Left ventricle myocardium inferior (tissue), 1 donor: ENCODE measurements around the gene CCDC144A. TPM values are rescaled to one million over a fixed set of nuclear protein-coding genes. Genes with fewer than 3 reads are reported as not detected.
"Not testable (repeated sequence)": the region's sequence is repeated elsewhere in the genome, so short reads cannot be mapped to it uniquely, and the experiment has no call there.

ENCODE experiments used
- DNase-seq: peaks from one replicate; pipeline ENCODE4 v3.0.0-alpha.2; 2020
- H3K27ac ChIP-seq: fragments of 200-600 bp; replicated peaks from 2 replicates; pipeline ENCODE4 v1.8.0; 2021
- H3K27me3 ChIP-seq: fragments of 200-600 bp; 2 replicates; pipeline ENCODE4 v1.8.0; 2021; ENCODE audit warnings: low read depth
- H3K36me3 ChIP-seq: fragments of 200-600 bp; 2 replicates; pipeline ENCODE4 v1.8.0; 2021
- H3K4me1 ChIP-seq: fragments of 200-600 bp; 2 replicates; pipeline ENCODE4 v1.8.0; 2021
- H3K4me3 ChIP-seq: fragments of 200-600 bp; 2 replicates; pipeline ENCODE4 v1.8.0; 2021; ENCODE audit warnings: mild to moderate bottlenecking, moderate library complexity
- H3K9me3 ChIP-seq: fragments of 200-600 bp; replicated peaks from 2 replicates; pipeline ENCODE4 v1.8.0; 2021
- CTCF ChIP-seq: fragments of 200-600 bp; IDR thresholded peaks from 2 replicates; pipeline ENCODE4 v1.8.0; 2021; ENCODE audit warnings: antibody characterized with exemption, mild to moderate bottlenecking, borderline replicate concordance
- intact Hi-C: fragments of 100-400 bp; cut with micrococcal nuclease; formaldehyde crosslinking; loops from one replicate; pipeline ENCODE4 v1.11.0; 2022
- total RNA-seq: library from RNA; stranded (reverse); fragmentation: NEBNext Ultra II Directional; extraction: Animal tissue kit (Norgen Biotek cat#: 25700); gene quantifications from one replicate; pipeline ENCODE4 v1.2.1, GENCODE V29; 2021
- donor health status: DM: no; HTN: yes; CAD: no; lungs with severe emphysema.

CCDC144A gene
- total RNA-seq, 1 donor from 2014 or later, result 2.8 TPM

- Histone ChIP-seq H3K27ac (no peak overlapping the region), H3K4me3 (no peak overlapping the region), H3K36me3 (no peaks in the 10 kb centered on the region), H3K4me1 (peaks cover 34% of the 10 kb centered on the region), H3K27me3 (peaks cover 16% of the 10 kb centered on the region), H3K9me3 (no peaks in the 10 kb centered on the region)
- DNase-seq, result no peak
- intact Hi-C loops, result no loop called here
- TF ChIP-seq CTCF, result no peak
Measured at GRCh38 chr17:16817201-16817600, 127.2 kb downstream of the CCDC144A start.

- not testable (repeated sequence) for H3K36me3 ChIP-seq
- H3K27me3 ChIP-seq, result peaks cover 15% of the 10 kb centered on the region
Measured at GRCh38 chr17:16817940-16818339, 127.9 kb downstream of the CCDC144A start.

GRCh38 chr17:16818340-16818739 lies 128.3 kb downstream of the CCDC144A start:
- Histone ChIP-seq H3K9me3 (no peaks in the 10 kb centered on the region), H3K36me3 (no peaks in the 10 kb centered on the region), H3K4me3 (no peak overlapping the region), H3K4me1 (peaks cover 34% of the 10 kb centered on the region), H3K27me3 (peaks cover 15% of the 10 kb centered on the region), H3K27ac (no peak overlapping the region)
- no peak for TF ChIP-seq CTCF
- intact Hi-C loops, result no loop called here
- DNase-seq, result no peak

More at GRCh38 chr17:16817940-16818339, 127.9 kb downstream of the CCDC144A start:
- peaks cover 34% of the 10 kb centered on the region for H3K4me1 ChIP-seq
- intact Hi-C loops, H3K27ac ChIP-seq, H3K4me3 ChIP-seq, H3K9me3 ChIP-seq, DNase-seq: not testable (repeated sequence)

- no peak for DNase-seq
- H3K36me3 ChIP-seq, result no peaks in the 10 kb centered on the region
- H3K4me3 ChIP-seq, result no peak overlapping the region
- H3K4me1 ChIP-seq, result peaks cover 34% of the 10 kb centered on the region
- H3K27me3 ChIP-seq, result peaks cover 15% of the 10 kb centered on the region
- intact Hi-C loops, result no loop called here
- H3K9me3 ChIP-seq, result no peaks in the 10 kb centered on the region
- no peak for TF ChIP-seq CTCF
- H3K27ac ChIP-seq, result no peak overlapping the region
Measured at GRCh38 chr17:16818821-16819683, 129.0 kb downstream of the CCDC144A start.

GRCh38 chr17:16820161-16820877 lies 130.3 kb downstream of the CCDC144A start:
- DNase-seq, result peak; percentile 41
- peak overlapping the region; percentile 65 for H3K27ac ChIP-seq

More at GRCh38 chr17:16820161-16820877, 130.3 kb downstream of the CCDC144A start:
- Histone ChIP-seq H3K4me1 (peaks cover 27% of the 10 kb centered on the region), H3K36me3 (no peaks in the 10 kb centered on the region), H3K27me3 (peaks cover 6% of the 10 kb centered on the region), H3K9me3 (no peaks in the 10 kb centered on the region), H3K4me3 (peak overlapping the region; percentile 9)
- intact Hi-C loops, result no loop called here
- TF ChIP-seq CTCF, result no peak
